Nephron (organoid): Measurements from ENCODE around the gene FOXM1.
A peak's percentile ranks its signal among the peaks of the same experiment; 100 is the strongest.

Experiments
- H3K27ac Mint-ChIP-seq, 3 experiments: 2 replicates each; pipeline ENCODE4 v1.8.0; 2020; ENCODE audit warnings: mixed read lengths in 3 of 3, mild to moderate bottlenecking in 2 of 3, moderate library complexity in 1 of 3
- H3K27me3 Mint-ChIP-seq: 2 replicates; pipeline ENCODE4 v1.8.0; 2021; ENCODE audit warnings: low read depth, mild to moderate bottlenecking, moderate library complexity, mixed read lengths
- H3K36me3 Mint-ChIP-seq: 2 replicates; pipeline ENCODE4 v1.8.0; 2020; ENCODE audit warnings: low read depth, mixed read lengths
- H3K4me1 Mint-ChIP-seq: 2 replicates; pipeline ENCODE4 v1.8.0; 2020; ENCODE audit warnings: mixed read lengths
- H3K4me3 Mint-ChIP-seq, 3 experiments: 2 replicates each; pipeline ENCODE4 v1.8.0; 2020; ENCODE audit warnings: mild to moderate bottlenecking in 3 of 3, mixed read lengths in 3 of 3, moderate library complexity in 2 of 3
- H3K9me3 Mint-ChIP-seq: 2 replicates; pipeline ENCODE4 v1.8.0; 2020; ENCODE audit warnings: mixed read lengths
- TF ChIP-seq, protein P1 (sequence below), 3 experiments: fragments of 200-600 bp; sonication (generic); IDR thresholded peaks; one replicate each; pipeline ENCODE4 v1.5.0; 2021; ENCODE audit warnings: antibody characterized with exemption in 3 of 3; ENCODE audit not compliant: unreplicated experiment in 3 of 3

FOXM1 gene

GRCh38 chr12:2833810-2834209 is 43.2 kb downstream of the FOXM1 start:
- Mint-ChIP-seq H3K9me3 (no peaks in the 10 kb centered on the region), H3K27ac (peak overlapping the region; percentile 85 to 95 (median 88)), H3K27me3 (no peaks in the 10 kb centered on the region), H3K36me3 (peaks cover 36% of the 10 kb centered on the region), H3K4me3 (peak overlapping the region; percentile 76 to 80 (median 80)), H3K4me1 (peaks cover 40% of the 10 kb centered on the region)
- TF ChIP-seq, protein P1, sequence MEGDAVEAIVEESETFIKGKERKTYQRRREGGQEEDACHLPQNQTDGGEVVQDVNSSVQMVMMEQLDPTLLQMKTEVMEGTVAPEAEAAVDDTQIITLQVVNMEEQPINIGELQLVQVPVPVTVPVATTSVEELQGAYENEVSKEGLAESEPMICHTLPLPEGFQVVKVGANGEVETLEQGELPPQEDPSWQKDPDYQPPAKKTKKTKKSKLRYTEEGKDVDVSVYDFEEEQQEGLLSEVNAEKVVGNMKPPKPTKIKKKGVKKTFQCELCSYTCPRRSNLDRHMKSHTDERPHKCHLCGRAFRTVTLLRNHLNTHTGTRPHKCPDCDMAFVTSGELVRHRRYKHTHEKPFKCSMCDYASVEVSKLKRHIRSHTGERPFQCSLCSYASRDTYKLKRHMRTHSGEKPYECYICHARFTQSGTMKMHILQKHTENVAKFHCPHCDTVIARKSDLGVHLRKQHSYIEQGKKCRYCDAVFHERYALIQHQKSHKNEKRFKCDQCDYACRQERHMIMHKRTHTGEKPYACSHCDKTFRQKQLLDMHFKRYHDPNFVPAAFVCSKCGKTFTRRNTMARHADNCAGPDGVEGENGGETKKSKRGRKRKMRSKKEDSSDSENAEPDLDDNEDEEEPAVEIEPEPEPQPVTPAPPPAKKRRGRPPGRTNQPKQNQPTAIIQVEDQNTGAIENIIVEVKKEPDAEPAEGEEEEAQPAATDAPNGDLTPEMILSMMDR (IDR thresholded peaks at IDR 0.05; ENCODE audit: unreplicated experiment in 3 of 3), result no peak

GRCh38 chr12:2833327-2833726 is 43.6 kb downstream of the FOXM1 start:
- no peaks in the 10 kb centered on the region for H3K27me3 Mint-ChIP-seq
- peak overlapping the region; percentile 85 to 95 (median 88) for H3K27ac Mint-ChIP-seq
- TF ChIP-seq, protein P1 (IDR thresholded peaks at IDR 0.05; ENCODE audit: unreplicated experiment in 3 of 3), result no peak
- H3K4me3 Mint-ChIP-seq, result peak overlapping the region; percentile 76 to 80 (median 80)
- H3K4me1 Mint-ChIP-seq, result peaks cover 40% of the 10 kb centered on the region
- H3K36me3 Mint-ChIP-seq, result peaks cover 39% of the 10 kb centered on the region
- no peaks in the 10 kb centered on the region for H3K9me3 Mint-ChIP-seq

DNA sequence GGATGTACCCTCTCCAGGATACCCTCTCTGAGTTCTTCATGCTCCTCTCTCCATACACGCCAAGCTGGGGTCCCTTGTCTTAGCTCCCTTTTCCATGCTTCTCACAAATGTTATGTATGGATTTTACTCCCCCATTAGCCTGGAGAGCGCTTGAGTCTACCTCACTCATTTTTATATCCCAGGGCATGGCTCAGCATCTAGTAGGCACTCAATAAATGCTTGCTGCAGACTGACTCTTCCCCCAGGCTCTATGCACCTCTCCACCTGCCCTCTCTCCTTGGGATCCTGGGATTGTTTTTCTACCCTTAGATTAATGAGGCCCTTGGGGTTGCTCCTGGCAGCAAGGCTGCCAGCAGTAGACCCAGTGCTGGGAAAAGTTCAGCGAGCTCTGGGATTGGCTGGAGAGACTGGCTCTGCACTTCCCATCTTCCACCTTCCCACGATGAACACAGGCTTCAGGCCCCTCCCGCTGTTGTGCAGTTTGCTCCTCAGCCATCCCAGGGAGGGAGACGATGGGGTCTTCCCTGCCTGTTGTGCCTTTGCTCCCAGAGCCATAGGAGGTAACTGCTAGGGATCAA is 44.3 kb downstream of the FOXM1 start:
- Mint-ChIP-seq H3K9me3 (no peaks in the 10 kb centered on the region), H3K27ac (peak overlapping the region; percentile 85 to 95 (median 88)), H3K4me3 (peak overlapping the region; percentile 40 to 80 (median 76)), H3K27me3 (no peaks in the 10 kb centered on the region), H3K4me1 (peaks cover 40% of the 10 kb centered on the region), H3K36me3 (peaks cover 44% of the 10 kb centered on the region)
- TF ChIP-seq, protein P1 (IDR thresholded peaks at IDR 0.05; ENCODE audit: unreplicated experiment in 3 of 3), result no peak

DNA sequence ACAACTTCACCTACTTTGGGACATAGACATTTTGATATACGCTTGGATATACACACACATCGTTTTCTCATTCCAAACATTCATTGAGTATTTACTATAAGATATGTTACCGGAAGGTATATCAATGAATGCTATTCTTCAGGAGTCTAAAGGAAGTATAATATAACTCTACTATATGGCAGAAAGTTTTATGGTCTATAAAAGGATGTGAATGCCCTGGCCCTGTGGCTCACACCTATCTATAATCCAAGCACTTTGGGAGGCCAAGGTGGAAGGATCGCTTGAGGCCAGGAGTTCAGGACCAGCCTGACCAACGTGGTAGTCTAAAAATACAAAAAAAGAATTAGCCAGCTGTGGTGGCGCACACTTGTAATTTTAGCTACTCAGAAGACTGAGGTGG is 47.7 kb downstream of the FOXM1 start:
- H3K27ac Mint-ChIP-seq, result no peak overlapping the region
- no peak overlapping the region for H3K4me3 Mint-ChIP-seq
- H3K9me3 Mint-ChIP-seq, result no peaks in the 10 kb centered on the region
- H3K4me1 Mint-ChIP-seq, result peaks cover 21% of the 10 kb centered on the region
- TF ChIP-seq, protein P1 (IDR thresholded peaks at IDR 0.05; ENCODE audit: unreplicated experiment in 3 of 3), result no peak
- peaks cover 67% of the 10 kb centered on the region for H3K36me3 Mint-ChIP-seq
- no peaks in the 10 kb centered on the region for H3K27me3 Mint-ChIP-seq

- Mint-ChIP-seq H3K36me3 (peaks cover 81% of the 10 kb centered on the region), H3K27ac (peak overlapping the region in 1 of 3 experiments; percentile 39), H3K9me3 (no peaks in the 10 kb centered on the region), H3K4me3 (no peak overlapping the region), H3K27me3 (no peaks in the 10 kb centered on the region), H3K4me1 (peaks cover 7% of the 10 kb centered on the region)
- TF ChIP-seq, protein P1 (IDR thresholded peaks at IDR 0.05; ENCODE audit: unreplicated experiment in 3 of 3), result no peak
Measured at GRCh38 chr12:2826721-2827515, 50.1 kb downstream of the FOXM1 start.
